ENCODE data around the gene MRPS6. TPM values are rescaled to one million over a fixed set of nuclear protein-coding genes. Genes with fewer than 3 reads are reported as not detected.

MRPS6 gene
- total and polyA plus RNA-seq, 10 of the 15 experiments (the other 5 are each of a cell fraction or from before 2014, with no cell fraction given): 32.5 to 232 (median 90.3) TPM

GRCh38 chr21:34092262-34092921, 19.0 kb downstream of the MRPS6 start:
- TF ChIP-seq ZNF384 (IDR thresholded peaks at IDR 0.05; ENCODE audit: borderline replicate concordance, low read depth, low read length) (no peak), SPI1 (IDR thresholded peaks at IDR 0.05; ENCODE audit: borderline replicate concordance, insufficient read depth, low read depth, low read length) (peak; percentile 63; the same call in 1 of the 2 replicates)
- FAIRE-seq (no peak), ATAC-seq (peak; percentile 27; the same call in 2 of the 3 replicates), DNase-seq (ENCODE audit: low read depth, low spot score) (no peak)
- Histone ChIP-seq H3K4me3 (no peak overlapping the region), H3K4me1 (ENCODE audit: control insufficient read depth, insufficient read depth, low read length) (peaks cover 7% of the 10 kb centered on the region; the same call in 1 of the 2 replicates), H3K27ac (ENCODE audit: control insufficient read depth, insufficient read depth) (no peak overlapping the region), H3K4me2 (ENCODE audit: control insufficient read depth, insufficient read depth) (no peak overlapping the region), H3K27me3 (replicated peaks in 1 of 2; ENCODE audit: control insufficient read depth in 2 of 2, insufficient read depth in 2 of 2, low read length in 1 of 2) (no peaks in the 10 kb centered on the region), H3K36me3 (ENCODE audit: control insufficient read depth in 2 of 2, insufficient read depth in 2 of 2, low read length in 1 of 2) (peaks cover 8 to 12% of the 10 kb centered on the region in 2 experiments; a peak in 3 of 4 replicates), H2AFZ (ENCODE audit: control insufficient read depth, low read depth, low read length) (no peak overlapping the region), H3K79me2 (ENCODE audit: control insufficient read depth, insufficient read depth, low read length) (peaks cover 49% of the 10 kb centered on the region), H3K9ac (ENCODE audit: control insufficient read depth, insufficient read depth, low read length) (no peak overlapping the region), H3K9me3 (replicated peaks; ENCODE audit: control insufficient read depth, insufficient read depth, low read length) (no peaks in the 10 kb centered on the region), H4K20me1 (ENCODE audit: control insufficient read depth, insufficient read depth) (no peaks in the 10 kb centered on the region)
- ChIA-PET POLR2A (interaction anchor here (0.7 to 1.4 kb wide), 3 partner anchors 8 to 34 kb away, joined by 4 to 6 read pairs (median 4); no protein-coding TSS in a partner anchor), CTCF (interaction anchor here (0.8 to 3.6 kb wide), 9 partner anchors 8 to 255 kb away, joined by 3 to 24 read pairs (median 6); no protein-coding TSS in a partner anchor), RAD21 (ENCODE audit: unreplicated experiment) (interaction anchor here (0.9 to 1.6 kb wide), 9 partner anchors 9 to 168 kb away, joined by 3 to 5 read pairs (median 3); no protein-coding TSS in a partner anchor), SMC1A (ENCODE audit: uncharacterized antibody, unreplicated experiment) (interaction anchor here (0.6 to 4.3 kb wide), 12 partner anchors 9 to 555 kb away, joined by 3 to 32 read pairs (median 4); no protein-coding TSS in a partner anchor)
- in situ Hi-C loops (cut with MboI): no loop called here
- intact Hi-C loops (cut with micrococcal nuclease; ENCODE audit: unreplicated experiment): no loop called here
- no TSS peak for BruUV-seq (replicated peaks)
- 62% methylated on average over 6 of the region's 6 CpGs for WGBS (ENCODE audit: insufficient coverage, insufficient replicate concordance, low lambda C conversion rate, missing lambda C conversion rate)

DNA sequence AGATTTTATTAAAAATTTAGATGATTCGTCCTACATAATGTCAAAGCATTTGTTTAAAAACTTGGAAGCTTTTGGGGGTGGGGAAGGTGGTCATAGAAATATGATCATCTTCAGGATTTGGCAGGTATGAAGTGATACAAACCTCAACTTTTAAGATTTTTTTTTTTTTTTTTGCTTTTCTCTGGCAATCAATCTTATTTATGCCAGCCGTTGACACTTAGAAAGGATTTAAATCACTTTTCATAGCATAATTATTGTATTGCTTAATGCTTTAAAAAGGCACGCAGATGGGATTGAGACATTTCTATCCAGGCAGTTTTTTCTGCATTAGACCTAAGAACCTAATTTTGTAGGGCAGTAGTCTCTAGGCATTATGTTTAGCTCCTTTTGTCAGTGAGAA, 19.7 kb downstream of the MRPS6 start:
- H3K9me3 ChIP-seq (replicated peaks; ENCODE audit: control insufficient read depth, insufficient read depth, low read length): no peaks in the 10 kb centered on the region
- no peak for TF ChIP-seq JUND (IDR thresholded peaks at IDR 0.05; ENCODE audit: low read depth, low read length)
- no peak for TF ChIP-seq HCFC1 (IDR thresholded peaks at IDR 0.05; ENCODE audit: low read length)
- no peak for TF ChIP-seq RFX5 (IDR thresholded peaks at IDR 0.05; ENCODE audit: low read depth, low read length)
- no peak for TF ChIP-seq ZNF274 (IDR thresholded peaks at IDR 0.05; ENCODE audit: insufficient read depth, insufficient read length)
- no peak for TF ChIP-seq IRF4 (IDR thresholded peaks at IDR 0.05; ENCODE audit: low read depth, low read length)
- no peak for TF ChIP-seq CBX5 (IDR thresholded peaks at IDR 0.05; ENCODE audit: low read depth)
- no peak for TF ChIP-seq NKRF (conservative IDR thresholded peaks at IDR 0.05)
- no peak for TF ChIP-seq NR2F1 (conservative IDR thresholded peaks at IDR 0.05)
- no peak for TF ChIP-seq CREB1 (IDR thresholded peaks at IDR 0.05; ENCODE audit: low read depth)
- no peak for TF ChIP-seq TCF12 (IDR thresholded peaks at IDR 0.05; ENCODE audit: low read depth, low read length)
- no peak for TF ChIP-seq SIN3A (IDR thresholded peaks at IDR 0.05; ENCODE audit: low read depth, low read length)
- no peak for TF ChIP-seq YBX1 (IDR thresholded peaks at IDR 0.05)
- TF ChIP-seq DPF2 (IDR thresholded peaks at IDR 0.05): no peak
- no peak for TF ChIP-seq STAT3 (IDR thresholded peaks at IDR 0.05; ENCODE audit: low read depth, low read length)
- H3K27me3 ChIP-seq (replicated peaks in 1 of 2; ENCODE audit: control insufficient read depth in 2 of 2, insufficient read depth in 2 of 2, low read length in 1 of 2): no peaks in the 10 kb centered on the region
- no peak overlapping the region for H3K4me2 ChIP-seq (ENCODE audit: control insufficient read depth, insufficient read depth)
- ATAC-seq (no peak), FAIRE-seq (no peak), DNase-seq (ENCODE audit: low read depth, low spot score) (no peak)
- CTCF ChIA-PET: interaction anchor here (0.8 to 3.6 kb wide), 5 partner anchors 11 to 255 kb away, joined by 3 to 24 read pairs (median 8); no protein-coding TSS in a partner anchor
- no peaks in the 10 kb centered on the region for H4K20me1 ChIP-seq (ENCODE audit: control insufficient read depth, insufficient read depth)
- RAD21 ChIA-PET (ENCODE audit: unreplicated experiment): interaction anchor here (0.8 to 1.6 kb wide), 7 partner anchors 8 to 184 kb away, joined by 3 to 5 read pairs (median 3); no protein-coding TSS in a partner anchor
- in situ Hi-C loops (cut with MboI): no loop called here
- H3K9ac ChIP-seq (ENCODE audit: control insufficient read depth, insufficient read depth, low read length): no peak overlapping the region
- POLR2A ChIA-PET: interaction anchor here (0.7 to 2.7 kb wide), 3 partner anchors 7 to 35 kb away, joined by 4 to 8 read pairs (median 4); no protein-coding TSS in a partner anchor
- BruUV-seq (replicated peaks): no TSS peak
- H3K36me3 ChIP-seq (ENCODE audit: control insufficient read depth in 2 of 2, insufficient read depth in 2 of 2, low read length in 1 of 2): peaks cover 8 to 10% of the 10 kb centered on the region in 2 experiments; a peak in 3 of 4 replicates
- intact Hi-C loops (cut with micrococcal nuclease; ENCODE audit: unreplicated experiment): no loop called here
- WGBS (ENCODE audit: insufficient coverage, insufficient replicate concordance, low lambda C conversion rate, missing lambda C conversion rate): 98% methylated on average over 3 of the region's 3 CpGs
- H3K4me1 ChIP-seq (ENCODE audit: control insufficient read depth, insufficient read depth, low read length): peaks cover 7% of the 10 kb centered on the region; the same call in 1 of the 2 replicates
- H3K27ac ChIP-seq (ENCODE audit: control insufficient read depth, insufficient read depth): no peak overlapping the region
- no peak overlapping the region for H3K4me3 ChIP-seq
- peaks cover 45% of the 10 kb centered on the region for H3K79me2 ChIP-seq (ENCODE audit: control insufficient read depth, insufficient read depth, low read length)
- H2AFZ ChIP-seq (ENCODE audit: control insufficient read depth, low read depth, low read length): no peak overlapping the region
- SMC1A ChIA-PET (ENCODE audit: uncharacterized antibody, unreplicated experiment): interaction anchor here (0.6 to 4.3 kb wide), 9 partner anchors 8 to 556 kb away, joined by 3 to 32 read pairs (median 6); no protein-coding TSS in a partner anchor

Measured in GM12878 (cell line).